ENCODE measurements around the gene MPRIP.

MPRIP gene

DNA sequence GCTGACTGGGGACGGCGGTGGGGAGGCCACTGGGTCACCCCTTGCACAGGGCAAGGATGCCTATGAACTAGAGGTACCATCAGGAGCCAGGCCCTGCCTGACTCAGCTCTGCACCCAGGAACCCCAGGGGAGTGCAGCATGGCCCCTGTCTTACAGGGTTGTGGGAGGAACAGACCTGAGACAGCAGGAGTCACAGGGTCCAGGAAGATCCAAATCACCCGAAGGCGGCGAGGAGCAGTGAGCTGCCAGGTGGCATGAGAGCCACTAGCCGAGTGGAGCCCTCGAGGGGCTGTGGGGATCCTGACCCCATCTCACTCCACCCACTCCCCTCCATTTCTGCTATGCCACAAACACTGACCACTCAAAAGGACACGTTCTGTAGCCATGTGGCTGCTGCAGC, 133.1 kb downstream of the MPRIP start:
- H2BK15ac ChIP-seq (replicated peaks; ENCODE audit: low read depth), result no peak overlapping the region
- H2BK5ac ChIP-seq (ENCODE audit: low read length), result no peak overlapping the region
- H4K5ac ChIP-seq (ENCODE audit: low read length), result no peak overlapping the region
- H3K18ac ChIP-seq (ENCODE audit: low read length), result no peak overlapping the region
- H3K36me3 ChIP-seq (ENCODE audit: control insufficient read depth, insufficient read depth, low read length), result peaks cover 30% of the 10 kb centered on the region
- no peaks in the 10 kb centered on the region for H3K27me3 ChIP-seq (ENCODE audit: insufficient read depth, low read length, poor library complexity)
- H3K27ac ChIP-seq (ENCODE audit: low read depth, low read length), result no peak overlapping the region
- H3K4me3 ChIP-seq (ENCODE audit: low read length), result no peak overlapping the region
- no peak overlapping the region for H3K4me2 ChIP-seq (ENCODE audit: low read length)
- no CpG with 5 or more reads among the region's 8 CpGs for WGBS (ENCODE audit: extremely low coverage, insufficient coverage, low lambda C conversion rate)
- H3K4ac ChIP-seq (ENCODE audit: low read depth, low read length), result no peak overlapping the region
- H2AK5ac ChIP-seq (ENCODE audit: low read length), result no peak overlapping the region
- no peak overlapping the region for H2BK120ac ChIP-seq (ENCODE audit: low read depth, low read length)
- H3K79me1 ChIP-seq (ENCODE audit: low read length), result no peaks in the 10 kb centered on the region
- H4K8ac ChIP-seq (ENCODE audit: low read depth, low read length), result no peak overlapping the region
- H3K79me2 ChIP-seq (ENCODE audit: control insufficient read depth, insufficient read depth, low read length), result no peaks in the 10 kb centered on the region
- no peak for DNase-seq
- no peak overlapping the region for H3K56ac ChIP-seq (ENCODE audit: low read length)
- H3K23ac ChIP-seq (ENCODE audit: low read length), result no peak overlapping the region
- H3K9ac ChIP-seq (ENCODE audit: low read length), result no peak overlapping the region
- H3K4me1 ChIP-seq (ENCODE audit: control insufficient read depth, low read depth, low read length), result no peaks in the 10 kb centered on the region

DNA sequence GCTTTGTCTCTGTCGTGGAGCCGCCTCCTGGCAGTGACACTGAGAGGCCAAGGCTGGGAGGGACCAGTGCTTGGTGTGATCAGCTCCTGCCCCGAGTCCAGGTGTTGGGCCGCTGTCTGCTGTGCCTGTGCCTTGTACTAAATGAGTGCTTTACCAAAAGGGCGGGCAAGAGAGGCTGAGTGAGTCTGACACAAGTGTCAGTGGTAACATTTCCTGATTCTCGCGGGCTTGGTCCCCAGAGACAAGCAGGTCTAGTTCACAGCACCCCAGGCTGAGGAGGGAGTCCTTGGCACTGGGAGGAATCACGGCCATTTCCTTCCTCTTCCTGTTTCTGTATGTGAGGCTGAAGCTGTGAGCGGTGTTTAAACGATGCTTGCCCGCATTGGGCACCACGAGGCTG, 133.7 kb downstream of the MPRIP start:
- Histone ChIP-seq H2AK5ac (ENCODE audit: low read length) (no peak overlapping the region), H3K36me3 (ENCODE audit: control insufficient read depth, insufficient read depth, low read length) (peaks cover 30% of the 10 kb centered on the region), H3K4ac (ENCODE audit: low read depth, low read length) (no peak overlapping the region), H2BK5ac (ENCODE audit: low read length) (no peak overlapping the region), H3K4me1 (ENCODE audit: control insufficient read depth, low read depth, low read length) (no peaks in the 10 kb centered on the region), H3K4me3 (ENCODE audit: low read length) (no peak overlapping the region), H3K79me2 (ENCODE audit: control insufficient read depth, insufficient read depth, low read length) (no peaks in the 10 kb centered on the region), H3K27ac (ENCODE audit: low read depth, low read length) (no peak overlapping the region), H3K23ac (ENCODE audit: low read length) (no peak overlapping the region), H3K4me2 (ENCODE audit: low read length) (no peak overlapping the region), H2BK15ac (replicated peaks; ENCODE audit: low read depth) (no peak overlapping the region), H4K8ac (ENCODE audit: low read depth, low read length) (no peak overlapping the region), H3K79me1 (ENCODE audit: low read length) (no peaks in the 10 kb centered on the region), H3K27me3 (ENCODE audit: insufficient read depth, low read length, poor library complexity) (no peaks in the 10 kb centered on the region), H3K18ac (ENCODE audit: low read length) (no peak overlapping the region), H3K9ac (ENCODE audit: low read length) (no peak overlapping the region), H2BK120ac (ENCODE audit: low read depth, low read length) (no peak overlapping the region), H4K5ac (ENCODE audit: low read length) (no peak overlapping the region), H3K56ac (ENCODE audit: low read length) (no peak overlapping the region)
- no CpG with 5 or more reads among the region's 12 CpGs for WGBS (ENCODE audit: extremely low coverage, insufficient coverage, low lambda C conversion rate)
- no peak for DNase-seq

DNA sequence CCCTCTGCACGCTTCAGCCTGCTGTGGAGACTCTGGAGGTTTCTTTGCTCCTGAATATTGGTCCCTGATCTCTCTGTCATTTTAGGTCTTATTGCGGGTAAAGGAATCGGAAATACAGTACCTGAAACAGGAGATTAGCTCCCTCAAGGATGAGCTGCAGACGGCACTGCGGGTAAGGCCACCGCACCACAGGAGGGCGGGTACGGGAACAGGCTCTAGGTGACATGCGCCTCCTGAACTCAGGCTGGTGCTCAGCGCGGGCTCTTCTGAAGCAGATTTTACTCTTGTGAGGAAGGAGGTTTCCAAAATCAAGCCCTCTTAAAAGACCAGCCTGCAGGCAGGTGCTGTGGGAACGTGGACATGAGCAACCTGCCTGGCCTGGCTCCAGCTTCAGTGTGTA, 134.1 kb downstream of the MPRIP start:
- peaks cover 30% of the 10 kb centered on the region for H3K36me3 ChIP-seq (ENCODE audit: control insufficient read depth, insufficient read depth, low read length)
- WGBS (ENCODE audit: extremely low coverage, insufficient coverage, low lambda C conversion rate), result no CpG with 5 or more reads among the region's 12 CpGs

DNA sequence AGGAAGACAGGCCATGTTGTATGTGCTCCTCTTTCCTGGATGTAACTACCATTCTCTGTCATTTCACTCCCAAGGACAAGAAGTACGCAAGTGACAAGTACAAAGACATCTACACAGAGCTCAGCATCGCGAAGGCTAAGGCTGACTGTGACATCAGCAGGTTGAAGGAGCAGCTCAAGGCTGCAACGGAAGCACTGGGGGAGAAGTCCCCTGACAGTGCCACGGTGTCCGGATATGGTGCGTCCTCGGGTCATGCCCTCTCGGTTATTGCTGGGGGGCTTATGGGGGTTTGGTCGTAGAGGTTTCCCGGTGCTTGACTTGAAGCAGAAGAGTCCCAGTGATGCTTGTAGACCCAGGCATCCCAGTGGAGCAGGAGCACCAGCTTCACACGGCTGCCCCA, 134.9 kb downstream of the MPRIP start:
- H3K4ac ChIP-seq (ENCODE audit: low read depth, low read length), result no peak overlapping the region
- H3K4me3 ChIP-seq (ENCODE audit: low read length), result no peak overlapping the region
- no peak overlapping the region for H3K9ac ChIP-seq (ENCODE audit: low read length)
- WGBS (ENCODE audit: extremely low coverage, insufficient coverage, low lambda C conversion rate), result no CpG with 5 or more reads among the region's 12 CpGs
- no peak overlapping the region for H4K5ac ChIP-seq (ENCODE audit: low read length)
- no peak overlapping the region for H3K4me2 ChIP-seq (ENCODE audit: low read length)
- H3K18ac ChIP-seq (ENCODE audit: low read length), result no peak overlapping the region
- no peaks in the 10 kb centered on the region for H3K4me1 ChIP-seq (ENCODE audit: control insufficient read depth, low read depth, low read length)
- no peak overlapping the region for H2BK15ac ChIP-seq (replicated peaks; ENCODE audit: low read depth)
- H2AK5ac ChIP-seq (ENCODE audit: low read length), result no peak overlapping the region
- H3K56ac ChIP-seq (ENCODE audit: low read length), result no peak overlapping the region
- no peak for DNase-seq
- H3K79me2 ChIP-seq (ENCODE audit: control insufficient read depth, insufficient read depth, low read length), result no peaks in the 10 kb centered on the region
- no peaks in the 10 kb centered on the region for H3K27me3 ChIP-seq (ENCODE audit: insufficient read depth, low read length, poor library complexity)
- no peak overlapping the region for H2BK5ac ChIP-seq (ENCODE audit: low read length)
- no peak overlapping the region for H3K27ac ChIP-seq (ENCODE audit: low read depth, low read length)
- H3K79me1 ChIP-seq (ENCODE audit: low read length), result no peaks in the 10 kb centered on the region
- H3K23ac ChIP-seq (ENCODE audit: low read length), result no peak overlapping the region
- peaks cover 30% of the 10 kb centered on the region for H3K36me3 ChIP-seq (ENCODE audit: control insufficient read depth, insufficient read depth, low read length)
- H2BK120ac ChIP-seq (ENCODE audit: low read depth, low read length), result no peak overlapping the region
- no peak overlapping the region for H4K8ac ChIP-seq (ENCODE audit: low read depth, low read length)

More for the DNA sequence above, 134.1 kb downstream of the MPRIP start:
- no peak overlapping the region for H3K9ac ChIP-seq (ENCODE audit: low read length)
- H3K18ac ChIP-seq (ENCODE audit: low read length), result no peak overlapping the region
- no peak overlapping the region for H2BK5ac ChIP-seq (ENCODE audit: low read length)
- no peak overlapping the region for H3K23ac ChIP-seq (ENCODE audit: low read length)
- no peak overlapping the region for H3K56ac ChIP-seq (ENCODE audit: low read length)
- no peaks in the 10 kb centered on the region for H3K27me3 ChIP-seq (ENCODE audit: insufficient read depth, low read length, poor library complexity)
- H4K5ac ChIP-seq (ENCODE audit: low read length), result no peak overlapping the region
- H3K27ac ChIP-seq (ENCODE audit: low read depth, low read length), result no peak overlapping the region
- no peaks in the 10 kb centered on the region for H3K79me1 ChIP-seq (ENCODE audit: low read length)
- H3K79me2 ChIP-seq (ENCODE audit: control insufficient read depth, insufficient read depth, low read length), result no peaks in the 10 kb centered on the region
- no peak overlapping the region for H4K8ac ChIP-seq (ENCODE audit: low read depth, low read length)
- no peak overlapping the region for H3K4ac ChIP-seq (ENCODE audit: low read depth, low read length)
- no peak for DNase-seq
- no peak overlapping the region for H2BK120ac ChIP-seq (ENCODE audit: low read depth, low read length)
- no peak overlapping the region for H3K4me3 ChIP-seq (ENCODE audit: low read length)
- no peak overlapping the region for H2AK5ac ChIP-seq (ENCODE audit: low read length)
- no peak overlapping the region for H3K4me2 ChIP-seq (ENCODE audit: low read length)
- H3K4me1 ChIP-seq (ENCODE audit: control insufficient read depth, low read depth, low read length), result no peaks in the 10 kb centered on the region
- no peak overlapping the region for H2BK15ac ChIP-seq (replicated peaks; ENCODE audit: low read depth)

DNA sequence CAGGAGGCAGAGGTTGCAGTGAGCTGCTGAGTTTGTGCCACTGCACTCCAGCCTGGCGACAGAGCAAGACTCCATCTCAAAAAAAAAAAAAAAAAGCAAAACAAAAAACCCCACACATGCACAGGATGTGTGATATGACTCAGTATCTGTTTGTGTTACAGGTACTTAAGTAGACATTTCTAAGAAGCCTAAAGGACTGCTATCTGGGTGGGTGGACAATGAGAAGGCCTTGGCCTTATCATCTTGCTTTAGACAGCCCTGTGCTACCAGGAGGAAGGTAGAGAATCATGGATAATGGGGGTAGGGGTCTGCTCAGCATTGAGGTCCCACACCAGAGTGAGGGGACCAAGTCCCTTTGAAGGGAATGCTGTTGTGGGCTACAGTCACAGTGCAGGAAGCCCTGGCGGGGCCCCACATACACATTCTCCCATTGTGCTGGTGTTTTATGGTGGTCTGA, 137.1 kb downstream of the MPRIP start:
- Histone ChIP-seq H3K27me3 (ENCODE audit: insufficient read depth, low read length, poor library complexity) (no peaks in the 10 kb centered on the region), H3K4ac (ENCODE audit: low read depth, low read length) (no peak overlapping the region), H3K4me2 (ENCODE audit: low read length) (no peak overlapping the region), H3K9ac (ENCODE audit: low read length) (no peak overlapping the region), H3K4me1 (ENCODE audit: control insufficient read depth, low read depth, low read length) (no peaks in the 10 kb centered on the region), H3K36me3 (ENCODE audit: control insufficient read depth, insufficient read depth, low read length) (peaks cover 22% of the 10 kb centered on the region), H3K4me3 (ENCODE audit: low read length) (no peak overlapping the region), H3K27ac (ENCODE audit: low read depth, low read length) (no peak overlapping the region), H2BK5ac (ENCODE audit: low read length) (no peak overlapping the region), H2AK5ac (ENCODE audit: low read length) (no peak overlapping the region), H4K5ac (ENCODE audit: low read length) (no peak overlapping the region), H4K8ac (ENCODE audit: low read depth, low read length) (no peak overlapping the region), H2BK120ac (ENCODE audit: low read depth, low read length) (no peak overlapping the region), H2BK15ac (replicated peaks; ENCODE audit: low read depth) (no peak overlapping the region), H3K23ac (ENCODE audit: low read length) (no peak overlapping the region), H3K79me2 (ENCODE audit: control insufficient read depth, insufficient read depth, low read length) (no peaks in the 10 kb centered on the region), H3K79me1 (ENCODE audit: low read length) (no peaks in the 10 kb centered on the region), H3K56ac (ENCODE audit: low read length) (no peak overlapping the region), H3K18ac (ENCODE audit: low read length) (no peak overlapping the region)
- WGBS (ENCODE audit: extremely low coverage, insufficient coverage, low lambda C conversion rate), result no CpG with 5 or more reads among the region's 2 CpGs
- DNase-seq, result no peak

DNA sequence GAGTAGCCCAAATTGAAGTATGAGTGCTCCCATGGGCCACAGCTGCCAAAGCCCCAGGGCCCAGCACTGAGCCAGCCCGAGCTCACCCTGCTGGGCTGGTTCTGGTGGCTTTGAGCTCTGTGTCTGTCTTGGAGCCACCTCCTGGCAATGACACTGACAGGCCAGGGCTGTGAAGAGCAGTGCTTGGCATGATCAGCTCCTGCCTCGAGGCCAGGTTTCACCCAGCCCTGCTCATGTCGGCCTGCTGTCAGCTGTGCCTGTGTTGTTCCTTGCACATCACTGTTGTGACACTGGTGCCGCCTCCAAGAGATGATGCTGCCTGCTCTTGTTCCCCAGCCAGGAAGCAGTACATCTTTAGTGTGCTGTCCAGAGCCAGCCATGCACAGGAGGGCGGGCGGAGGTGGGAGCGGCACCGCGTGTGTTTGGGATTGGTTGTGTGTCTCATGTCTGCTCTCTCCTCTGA, 137.9 kb downstream of the MPRIP start:
- H3K4me2 ChIP-seq (ENCODE audit: low read length), result no peak overlapping the region
- no CpG with 5 or more reads among the region's 9 CpGs for WGBS (ENCODE audit: extremely low coverage, insufficient coverage, low lambda C conversion rate)
- H3K27ac ChIP-seq (ENCODE audit: low read depth, low read length), result no peak overlapping the region

More for the DNA sequence above, 137.9 kb downstream of the MPRIP start:
- H3K23ac ChIP-seq (ENCODE audit: low read length), result no peak overlapping the region
- H3K79me2 ChIP-seq (ENCODE audit: control insufficient read depth, insufficient read depth, low read length), result no peaks in the 10 kb centered on the region
- H3K4me1 ChIP-seq (ENCODE audit: control insufficient read depth, low read depth, low read length), result no peaks in the 10 kb centered on the region
- H3K4me3 ChIP-seq (ENCODE audit: low read length), result no peak overlapping the region
- no peak overlapping the region for H3K18ac ChIP-seq (ENCODE audit: low read length)
- H3K56ac ChIP-seq (ENCODE audit: low read length), result no peak overlapping the region
- no peaks in the 10 kb centered on the region for H3K27me3 ChIP-seq (ENCODE audit: insufficient read depth, low read length, poor library complexity)
- H2BK15ac ChIP-seq (replicated peaks; ENCODE audit: low read depth), result no peak overlapping the region
- peaks cover 20% of the 10 kb centered on the region for H3K36me3 ChIP-seq (ENCODE audit: control insufficient read depth, insufficient read depth, low read length)
- H3K4ac ChIP-seq (ENCODE audit: low read depth, low read length), result no peak overlapping the region
- no peaks in the 10 kb centered on the region for H3K79me1 ChIP-seq (ENCODE audit: low read length)
- H4K5ac ChIP-seq (ENCODE audit: low read length), result no peak overlapping the region
- H3K9ac ChIP-seq (ENCODE audit: low read length), result no peak overlapping the region
- H2BK5ac ChIP-seq (ENCODE audit: low read length), result no peak overlapping the region
- no peak for DNase-seq
- H2AK5ac ChIP-seq (ENCODE audit: low read length), result no peak overlapping the region
- no peak overlapping the region for H4K8ac ChIP-seq (ENCODE audit: low read depth, low read length)
- H2BK120ac ChIP-seq (ENCODE audit: low read depth, low read length), result no peak overlapping the region
